DMS79 treated with DMSO at 0.1 percent for 48 hours (cell line): Measurements from ENCODE around the gene MOGAT2.
A peak's percentile ranks its signal among the peaks of the same experiment; 100 is the strongest.
"Not testable (repeated sequence)": the region's sequence is repeated elsewhere in the genome, so short reads cannot be mapped to it uniquely, and the experiment has no call there.

ENCODE experiments used
- DNase-seq: peaks from one replicate; lab custom pipeline; 2025; lab: John Stamatoyannopoulos, UW

MOGAT2 gene

DNA sequence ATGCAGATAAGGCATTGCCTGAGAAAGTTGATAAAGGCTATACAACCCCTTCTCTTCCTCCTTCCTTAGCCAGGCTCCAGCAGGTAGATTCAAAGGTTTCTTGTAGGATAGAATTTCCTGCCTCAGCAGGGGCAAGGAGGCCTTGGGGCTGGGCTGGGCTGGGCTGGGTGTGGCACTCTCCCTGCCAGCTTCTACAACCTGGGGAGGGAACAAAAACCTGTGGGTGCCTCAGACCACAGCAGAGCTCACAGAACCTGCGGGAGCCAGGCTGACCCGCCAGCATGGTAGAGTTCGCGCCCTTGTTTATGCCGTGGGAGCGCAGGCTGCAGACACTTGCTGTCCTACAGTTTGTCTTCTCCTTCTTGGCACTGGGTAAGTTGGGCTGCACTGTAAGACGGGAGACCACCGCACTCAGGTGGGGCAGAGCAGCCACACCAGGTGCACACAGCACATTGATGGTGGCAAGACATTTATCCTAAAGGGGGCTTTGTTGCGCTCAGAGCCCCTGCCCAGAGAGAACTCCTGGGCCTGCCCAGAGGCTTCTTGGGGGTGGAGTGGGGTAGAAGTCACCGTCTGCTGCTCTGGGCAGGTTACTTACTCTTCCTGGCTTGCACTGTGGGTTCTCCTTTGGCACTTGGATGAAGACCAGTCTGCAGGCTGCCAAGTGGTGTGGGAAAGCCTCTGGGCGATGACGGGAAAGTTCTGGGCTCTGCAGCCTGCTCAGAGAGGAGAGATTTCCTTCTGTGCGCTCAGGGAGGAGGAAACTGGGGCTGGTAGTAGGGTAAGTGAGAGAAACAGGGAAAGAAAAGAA lies at the start of gene MOGAT2:
Gene MOGAT2, plus strand, starts transcription at position 231 of the 811 bp plus-strand sequence. Its CDS starts 51 bp downstream, at position 282.
- no peak for DNase-seq

GRCh38 chr11:75668451-75669297 lies 49.0 kb upstream of the MOGAT2 start, which contains the start of gene MAP6:
Gene MAP6, minus strand, starts transcription at chr11:75669038. Its CDS starts 669 bp downstream, at chr11:75668369.
- peak; percentile 87 for DNase-seq

GRCh38 chr11:75673977-75674582 lies 43.6 kb upstream of the MOGAT2 start:
- DNase-seq: no peak

DNA sequence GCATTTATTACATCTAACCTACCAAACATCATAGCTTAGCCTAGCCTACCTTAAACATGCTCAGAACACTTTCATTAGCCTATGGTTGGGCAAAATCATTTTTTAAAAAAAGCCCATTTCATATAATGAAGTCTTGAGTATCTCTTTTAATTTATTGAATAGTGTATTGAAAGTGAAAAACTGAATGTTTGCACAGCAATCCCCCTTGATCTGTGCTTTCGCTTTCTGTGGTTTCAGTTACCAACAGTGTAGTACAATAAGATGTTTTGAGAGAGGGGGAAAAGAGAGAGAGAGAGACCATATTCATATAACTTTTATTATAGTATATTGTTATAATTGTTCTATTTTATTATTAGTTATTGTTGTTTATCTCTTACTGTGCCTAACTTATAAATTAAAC lies 40.4 kb upstream of the MOGAT2 start:
- DNase-seq: no peak

DNA sequence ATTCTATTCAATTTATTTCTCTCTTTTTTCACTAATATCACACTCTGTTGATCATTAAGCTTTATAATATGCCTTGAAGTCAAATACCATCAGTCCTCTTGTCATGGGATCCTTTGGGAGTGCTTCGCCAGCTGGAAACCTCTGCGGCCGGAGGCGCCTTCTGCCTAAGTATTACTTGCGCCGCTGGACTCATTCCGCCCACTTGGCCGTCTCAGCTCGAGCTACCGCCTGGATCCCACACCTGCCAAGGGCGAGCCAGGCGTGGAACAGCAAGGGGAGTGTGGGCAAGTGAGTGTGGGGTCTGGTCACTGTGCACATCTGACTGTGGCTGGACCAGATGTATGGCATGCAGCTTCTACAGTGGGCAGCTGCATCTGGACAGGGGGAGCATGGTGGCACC lies 39.7 kb upstream of the MOGAT2 start:
- DNase-seq: no peak

DNA sequence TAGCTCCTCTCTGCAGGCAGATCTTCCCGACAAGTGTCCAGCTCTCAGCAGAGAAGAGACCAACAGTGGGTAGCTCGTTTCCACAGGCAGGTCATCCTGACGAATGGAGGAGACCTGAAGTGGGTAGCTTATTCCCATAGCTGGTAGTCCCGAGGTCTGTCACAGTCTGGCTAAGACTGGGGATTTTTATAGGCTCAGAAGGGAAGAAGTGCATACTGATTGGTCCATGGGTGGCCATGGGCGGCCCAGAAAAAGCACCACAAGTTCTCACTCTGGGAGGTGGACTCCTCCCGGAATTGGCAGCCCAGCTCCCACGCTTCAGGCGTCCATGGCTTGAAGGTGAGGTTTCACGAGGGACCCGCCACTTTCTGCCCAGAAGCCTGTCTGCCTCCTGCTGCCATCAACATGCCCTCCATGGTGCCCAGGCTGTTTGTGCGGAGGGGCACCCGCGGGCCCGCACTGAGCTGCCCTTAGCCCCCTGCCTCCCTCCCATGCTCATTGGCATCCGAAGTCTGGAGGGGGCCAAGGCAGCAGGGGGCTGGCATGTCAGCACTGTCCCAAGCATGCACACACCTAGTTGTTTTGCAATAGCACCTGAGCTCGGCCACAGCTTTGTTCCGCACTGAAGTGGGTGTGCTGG lies 38.9 kb upstream of the MOGAT2 start:
- DNase-seq: no peak

DNA sequence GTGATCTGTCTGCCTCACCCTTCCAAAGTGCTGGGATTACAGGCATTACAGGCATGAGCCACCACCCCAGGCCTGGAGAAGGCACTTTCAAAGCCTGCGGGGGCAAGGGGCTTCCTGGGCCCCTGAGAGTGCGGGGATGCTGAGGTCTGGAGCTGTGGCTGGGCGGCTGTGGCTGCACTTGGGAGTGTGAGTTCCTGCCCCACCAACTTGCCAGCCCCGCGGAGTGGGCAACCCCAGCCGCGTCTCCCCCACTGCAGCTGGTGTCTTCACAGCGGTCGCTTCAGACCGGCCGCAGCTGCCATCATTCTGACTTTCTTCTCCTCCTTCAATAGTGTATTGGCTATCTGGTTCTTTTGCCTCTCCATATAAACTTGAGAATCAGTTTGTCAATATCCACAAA lies 38.1 kb upstream of the MOGAT2 start:
- no peak for DNase-seq

DNA sequence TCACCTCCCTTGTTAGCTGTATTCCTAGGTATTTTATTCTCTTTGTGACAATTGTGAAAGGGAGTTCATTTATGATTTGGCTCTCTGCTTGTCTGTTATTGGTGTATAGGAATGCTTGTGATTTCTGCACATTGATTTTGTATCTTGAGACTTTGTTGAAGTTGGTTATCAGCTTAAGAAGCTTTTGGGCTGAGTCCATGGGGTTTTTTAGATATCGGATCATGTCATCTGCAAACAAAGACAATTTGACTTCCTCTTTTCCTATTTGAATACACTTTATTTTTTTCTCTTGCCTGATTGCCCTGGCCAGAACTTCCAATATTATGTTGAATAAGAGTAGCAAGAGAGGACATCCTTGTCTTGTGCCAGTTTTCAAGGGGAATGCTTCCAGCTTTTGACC lies 33.8 kb upstream of the MOGAT2 start:
- not testable (repeated sequence) for DNase-seq

- DNase-seq: no peak
These were observed 27.6 kb upstream of the MOGAT2 start for GRCh38 chr11:75689863-75690609.

DNA sequence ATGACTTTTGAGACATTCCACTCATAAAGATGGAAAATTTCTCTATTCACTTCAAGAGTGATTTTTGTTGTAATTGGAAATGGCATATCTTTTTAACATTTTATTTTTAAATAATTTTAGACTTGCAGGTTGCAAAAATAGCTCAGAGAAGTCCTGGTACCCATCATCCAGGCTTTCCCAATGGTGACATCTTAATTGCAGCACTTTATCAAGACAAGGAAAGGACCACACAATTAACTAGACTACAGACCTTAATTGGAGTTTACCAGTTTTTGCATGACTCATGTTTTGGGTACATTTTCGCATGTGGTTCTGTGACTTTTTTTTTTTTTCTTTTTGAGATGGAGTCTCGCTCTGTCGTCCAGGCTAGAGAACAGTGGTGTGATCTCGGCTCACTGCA lies 25.8 kb upstream of the MOGAT2 start:
- DNase-seq: no peak

DNA sequence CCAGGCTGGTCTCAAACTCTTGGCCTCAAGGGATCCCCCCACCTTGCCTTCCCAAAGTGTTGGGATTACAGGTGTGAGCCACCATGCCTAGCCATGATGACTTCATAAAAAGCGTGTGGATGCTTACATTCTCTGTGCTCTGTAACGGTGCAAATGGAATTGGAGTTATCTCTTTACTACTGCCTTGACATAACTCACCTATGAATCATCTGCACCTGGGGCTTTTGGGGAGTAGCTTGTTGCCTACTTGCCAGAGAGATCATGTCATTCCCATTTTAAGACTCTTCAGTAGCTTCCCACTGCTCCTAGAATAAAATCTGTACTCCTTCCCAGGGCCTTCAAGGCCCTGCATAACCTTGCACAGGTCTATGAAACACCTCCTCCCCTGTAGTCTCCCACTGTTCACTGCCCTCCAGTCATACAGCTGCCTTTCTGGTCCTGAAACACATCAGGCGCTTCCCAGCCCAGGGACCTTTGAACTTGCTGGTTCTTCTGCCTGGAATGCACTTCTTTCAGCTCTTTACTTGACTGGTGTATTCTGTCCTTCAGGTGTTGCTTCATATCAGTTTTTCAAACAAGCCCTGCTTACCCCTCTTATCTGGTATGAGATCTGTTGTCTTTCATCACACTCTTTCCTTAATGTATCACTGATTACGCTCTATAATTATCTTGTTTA lies 19.6 kb upstream of the MOGAT2 start:
- DNase-seq: no peak

DNA sequence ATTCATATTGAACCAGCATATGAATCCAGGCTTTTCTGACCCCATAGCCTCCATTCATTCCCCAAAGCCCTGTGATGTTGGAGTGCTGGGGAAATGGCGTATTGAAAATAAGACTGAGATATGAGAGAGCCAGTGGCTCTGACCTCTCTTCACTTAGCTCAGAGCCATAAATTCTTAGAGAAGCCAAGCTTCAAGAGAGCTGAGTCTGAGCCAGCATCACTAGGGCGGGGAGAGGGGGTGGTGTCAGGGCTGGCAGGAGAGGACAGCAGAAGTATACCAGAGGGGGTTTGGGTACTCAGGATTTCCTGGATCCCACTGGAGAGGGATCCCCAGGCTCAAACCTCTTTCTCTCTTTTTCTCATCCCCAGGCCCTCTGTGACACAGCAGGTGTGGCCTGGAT lies 16.7 kb upstream of the MOGAT2 start:
- DNase-seq: no peak

DNA sequence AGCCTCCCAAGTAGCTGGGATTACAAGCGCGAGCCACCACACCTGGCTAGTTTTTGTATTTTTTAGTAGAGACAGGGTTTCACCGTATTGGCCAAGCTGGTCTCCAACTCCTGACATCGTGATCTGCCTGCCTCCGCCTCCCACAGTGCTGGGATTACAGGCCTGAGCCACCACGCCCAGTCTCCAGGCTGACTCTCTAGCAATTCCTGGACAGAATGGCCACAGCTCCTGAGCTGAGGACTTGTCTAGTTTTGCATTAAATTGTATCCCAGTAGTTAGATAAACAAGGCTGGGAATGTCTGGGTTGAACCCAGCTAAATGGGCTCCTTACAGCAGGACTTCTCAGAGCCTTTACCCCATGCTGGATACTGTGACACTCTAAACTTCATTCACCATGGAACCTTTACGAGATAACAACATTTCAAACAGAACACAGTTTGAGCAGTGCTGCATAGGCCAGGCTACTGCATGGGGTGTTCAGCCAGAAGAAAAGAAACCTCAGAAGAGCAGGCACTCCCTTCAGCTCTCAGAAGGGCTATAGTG lies 13.9 kb upstream of the MOGAT2 start:
- DNase-seq: no peak

DNA sequence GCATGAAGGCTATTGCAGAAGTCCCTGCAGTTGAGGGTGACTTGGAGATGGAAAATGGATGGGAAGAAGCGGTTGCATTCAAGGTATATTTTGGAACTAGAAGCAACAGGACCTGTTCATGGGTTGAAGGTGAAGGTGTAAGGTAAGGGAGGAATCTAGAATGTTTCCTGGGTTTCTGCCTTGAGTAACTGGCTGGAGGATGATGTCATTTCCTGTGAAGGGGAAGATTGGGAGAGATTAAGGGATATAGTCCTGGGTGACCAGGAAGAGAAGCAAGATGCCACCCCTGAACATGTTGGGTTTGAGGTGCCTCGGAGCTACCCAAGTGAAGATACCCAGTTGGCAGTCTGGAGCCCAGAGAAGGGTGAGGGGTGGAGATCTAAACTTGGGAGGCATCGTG lies 12.1 kb upstream of the MOGAT2 start:
- DNase-seq: no peak

DNA sequence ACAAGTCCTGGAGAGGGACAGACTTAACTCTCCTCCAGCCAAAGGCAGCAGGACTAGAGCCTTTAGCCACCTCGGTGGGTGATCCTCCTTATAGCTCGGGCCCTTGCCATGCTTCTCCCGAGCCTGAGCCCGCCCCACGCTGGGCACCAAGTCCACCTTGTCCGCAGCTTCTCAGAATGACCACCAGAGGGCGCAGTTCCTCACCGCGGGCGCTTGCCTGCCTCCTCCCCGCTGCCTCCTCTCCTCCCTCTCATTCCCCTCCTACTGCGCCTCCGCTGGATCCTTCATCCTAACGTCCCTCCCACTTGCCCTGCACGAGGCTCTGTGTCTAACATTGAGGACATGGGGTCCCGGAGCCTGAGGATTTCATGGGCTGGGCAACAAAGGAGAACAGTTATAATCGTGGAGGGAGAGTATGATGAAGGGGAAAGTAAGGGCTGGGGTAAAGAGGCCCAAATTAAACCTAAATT lies 11.3 kb upstream of the MOGAT2 start:
- DNase-seq: peak; percentile 17

DNA sequence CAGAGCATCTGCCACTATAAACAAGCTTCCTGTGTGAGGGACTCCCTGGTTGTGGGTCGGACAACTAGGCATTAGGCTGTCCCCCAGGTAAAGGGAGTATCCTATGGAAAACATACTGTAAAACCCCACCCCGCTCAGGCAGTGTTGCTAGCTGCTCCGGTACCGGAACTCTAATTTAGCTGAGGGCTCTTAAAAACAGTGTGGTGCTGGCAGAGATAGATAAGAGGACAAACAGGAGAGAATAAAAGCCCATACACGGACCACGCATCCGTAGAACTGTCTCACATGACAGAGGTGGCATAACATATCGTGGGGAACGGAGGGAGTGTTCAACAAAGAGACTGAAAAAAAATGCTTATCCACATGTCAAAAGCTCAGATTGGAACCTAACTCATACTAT lies 3.4 kb upstream of the MOGAT2 start:
- peak; percentile 16 for DNase-seq

DNA sequence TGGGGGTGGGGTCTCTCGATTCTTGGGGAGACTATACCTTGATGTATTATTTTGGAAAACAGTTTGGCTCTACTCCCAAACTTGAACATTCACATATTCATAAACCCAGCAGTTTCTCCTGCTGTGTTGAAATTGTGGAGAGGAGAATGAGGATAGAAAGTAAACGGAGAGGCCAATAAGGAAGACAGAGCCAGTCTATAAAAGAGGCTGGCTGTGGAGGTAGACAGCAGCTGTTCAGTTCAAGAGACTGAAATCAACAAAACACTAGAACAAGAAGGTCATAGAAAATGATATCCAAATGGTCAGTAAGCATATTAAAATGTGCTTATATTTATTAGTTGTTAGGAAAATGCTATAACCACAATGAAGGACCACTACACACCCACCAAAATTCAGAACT lies 1.9 kb upstream of the MOGAT2 start:
- peak; percentile 24 for DNase-seq

- DNase-seq: no peak
These were observed 979 bp upstream of the MOGAT2 start for GRCh38 chr11:75716659-75717058.

- no peak for DNase-seq
These were observed 1.0 kb downstream of the MOGAT2 start for GRCh38 chr11:75718419-75719339.
